Non-pigmented ciliary epithelial cell (primary cell): ENCODE results near the gene SYNPR.
A peak's percentile ranks its signal among the peaks of the same experiment; 100 is the strongest.
"Not testable (repeated sequence)": the region's sequence is repeated elsewhere in the genome, so short reads cannot be mapped to it uniquely, and the experiment has no call there.

Experiments
- DNase-seq: peaks from one replicate; pipeline ENCODE4 v3.0.0-alpha.2; 2010; ENCODE audit warnings: low read depth

Gene SYNPR

GRCh38 chr3:63278171-63279004 is at the start of gene SYNPR:
SYNPR (plus strand) TSS chr3:63278308.
- DNase-seq: no peak

- DNase-seq: peak; percentile 11
Measured at GRCh38 chr3:63228677-63229076, 49.4 kb upstream of the SYNPR start.

- no peak for DNase-seq
Measured at GRCh38 chr3:63230146-63230545, 48.0 kb upstream of the SYNPR start.

- no peak for DNase-seq
Measured at GRCh38 chr3:63231643-63232042, 46.5 kb upstream of the SYNPR start.

GRCh38 chr3:63232764-63233396 is 45.2 kb upstream of the SYNPR start:
- DNase-seq: no peak

- no peak for DNase-seq
Measured at GRCh38 chr3:63240381-63240902, 37.7 kb upstream of the SYNPR start.

GRCh38 chr3:63242124-63242523 is 36.0 kb upstream of the SYNPR start:
- DNase-seq: no peak

GRCh38 chr3:63244486-63244885 is 33.6 kb upstream of the SYNPR start:
- DNase-seq: no peak

- DNase-seq: no peak
Measured at GRCh38 chr3:63245726-63246241, 32.3 kb upstream of the SYNPR start.

GRCh38 chr3:63248015-63248414 is 30.1 kb upstream of the SYNPR start:
- DNase-seq: no peak

GRCh38 chr3:63251499-63251898 is 26.6 kb upstream of the SYNPR start:
- DNase-seq: no peak

GRCh38 chr3:63255819-63256218 is 22.3 kb upstream of the SYNPR start:
- DNase-seq: not testable (repeated sequence)

GRCh38 chr3:63264716-63265115 is 13.4 kb upstream of the SYNPR start:
- DNase-seq: no peak

- DNase-seq: no peak
Measured at GRCh38 chr3:63274359-63274758, 3.7 kb upstream of the SYNPR start.

- DNase-seq: no peak
Measured at GRCh38 chr3:63279005-63279841, 1.1 kb downstream of the SYNPR start.

GRCh38 chr3:63287610-63288009 is 9.5 kb downstream of the SYNPR start:
- DNase-seq: no peak

GRCh38 chr3:63290686-63291085 is 12.6 kb downstream of the SYNPR start:
- DNase-seq: no peak

GRCh38 chr3:63294332-63294731 is 16.2 kb downstream of the SYNPR start:
- DNase-seq: no peak

- DNase-seq: no peak
Measured at GRCh38 chr3:63295356-63295755, 17.2 kb downstream of the SYNPR start.

GRCh38 chr3:63295806-63296205 is 17.7 kb downstream of the SYNPR start:
- DNase-seq: no peak

- DNase-seq: no peak
Measured at GRCh38 chr3:63296249-63296648, 18.1 kb downstream of the SYNPR start.

GRCh38 chr3:63303238-63303637 is 25.1 kb downstream of the SYNPR start:
- DNase-seq: no peak
